Cortex of kidney (tissue), 1 donor: Measurements from ENCODE around the gene PTPRN2.

ENCODE experiments used
- DNase-seq: peaks from one replicate; lab custom pipeline; 2025; lab: John Stamatoyannopoulos, UW

The PTPRN2 gene

GRCh38 chr7:157644946-157645345 is 942.7 kb downstream of the PTPRN2 start:
- DNase-seq = no peak

- no peak for DNase-seq
Observed at GRCh38 chr7:157643525-157643970, 944.1 kb downstream of the PTPRN2 start.

GRCh38 chr7:157641866-157642265 is 945.8 kb downstream of the PTPRN2 start:
- DNase-seq = no peak

- no peak for DNase-seq
Observed at GRCh38 chr7:157640144-157640543, 947.5 kb downstream of the PTPRN2 start.

GRCh38 chr7:157638563-157638962 is 949.1 kb downstream of the PTPRN2 start:
- DNase-seq = no peak

- DNase-seq = no peak
Observed at GRCh38 chr7:157637216-157637949, 950.2 kb downstream of the PTPRN2 start.

GRCh38 chr7:157635669-157636068 is 952.0 kb downstream of the PTPRN2 start:
- no peak for DNase-seq

GRCh38 chr7:157635148-157635500 is 952.5 kb downstream of the PTPRN2 start:
- DNase-seq = no peak

GRCh38 chr7:157634401-157635147 is 953.0 kb downstream of the PTPRN2 start:
- no peak for DNase-seq

- no peak for DNase-seq
Observed at GRCh38 chr7:157633465-157634185, 954.0 kb downstream of the PTPRN2 start.

GRCh38 chr7:157630301-157630853 is 957.2 kb downstream of the PTPRN2 start:
- DNase-seq = no peak

- no peak for DNase-seq
Observed at GRCh38 chr7:157628456-157628855, 959.2 kb downstream of the PTPRN2 start.

- no peak for DNase-seq
Observed at GRCh38 chr7:157627646-157628045, 960.0 kb downstream of the PTPRN2 start.

GRCh38 chr7:157627033-157627432 is 960.6 kb downstream of the PTPRN2 start:
- no peak for DNase-seq

- DNase-seq = no peak
Observed at GRCh38 chr7:157625973-157626742, 961.5 kb downstream of the PTPRN2 start.

GRCh38 chr7:157623556-157623955 is 964.1 kb downstream of the PTPRN2 start:
- no peak for DNase-seq

- no peak for DNase-seq
Observed at GRCh38 chr7:157622408-157623205, 965.0 kb downstream of the PTPRN2 start.

- DNase-seq = no peak
Observed at GRCh38 chr7:157622000-157622399, 965.6 kb downstream of the PTPRN2 start.

GRCh38 chr7:157621131-157621681 is 966.4 kb downstream of the PTPRN2 start:
- no peak for DNase-seq

GRCh38 chr7:157620616-157621015 is 967.0 kb downstream of the PTPRN2 start:
- no peak for DNase-seq
